Right forelimb (tissue), 1 donor: Measurements from ENCODE around the gene NNT.
"Not testable (repeated sequence)": the region's sequence is repeated elsewhere in the genome, so short reads cannot be mapped to it uniquely, and the experiment has no call there.

ENCODE experiments used
- DNase-seq: peaks from one replicate; pipeline ENCODE4 v3.0.0-alpha.2; 2018

NNT gene

GRCh38 chr5:43729846-43730478 lies 127.0 kb downstream of the NNT start:
- DNase-seq, result no peak

- no peak for DNase-seq
These were observed 127.9 kb downstream of the NNT start for GRCh38 chr5:43730832-43731342.

GRCh38 chr5:43731573-43731972 lies 128.6 kb downstream of the NNT start:
- DNase-seq, result no peak

GRCh38 chr5:43745923-43746548 lies 143.1 kb downstream of the NNT start:
- DNase-seq, result not testable (repeated sequence)

GRCh38 chr5:43750809-43751208 lies 147.8 kb downstream of the NNT start:
- no peak for DNase-seq

GRCh38 chr5:43753069-43753468 lies 150.1 kb downstream of the NNT start:
- no peak for DNase-seq
